Fibroblast of the conjunctiva (primary cell): ENCODE results near the gene ATG4B.
"Not testable (repeated sequence)": the region's sequence is repeated elsewhere in the genome, so short reads cannot be mapped to it uniquely, and the experiment has no call there.

Source experiments
- DNase-seq: peaks from one replicate; pipeline ENCODE4 v3.0.0-alpha.2; 2010; ENCODE audit warnings: low read depth

ATG4B gene

DNA sequence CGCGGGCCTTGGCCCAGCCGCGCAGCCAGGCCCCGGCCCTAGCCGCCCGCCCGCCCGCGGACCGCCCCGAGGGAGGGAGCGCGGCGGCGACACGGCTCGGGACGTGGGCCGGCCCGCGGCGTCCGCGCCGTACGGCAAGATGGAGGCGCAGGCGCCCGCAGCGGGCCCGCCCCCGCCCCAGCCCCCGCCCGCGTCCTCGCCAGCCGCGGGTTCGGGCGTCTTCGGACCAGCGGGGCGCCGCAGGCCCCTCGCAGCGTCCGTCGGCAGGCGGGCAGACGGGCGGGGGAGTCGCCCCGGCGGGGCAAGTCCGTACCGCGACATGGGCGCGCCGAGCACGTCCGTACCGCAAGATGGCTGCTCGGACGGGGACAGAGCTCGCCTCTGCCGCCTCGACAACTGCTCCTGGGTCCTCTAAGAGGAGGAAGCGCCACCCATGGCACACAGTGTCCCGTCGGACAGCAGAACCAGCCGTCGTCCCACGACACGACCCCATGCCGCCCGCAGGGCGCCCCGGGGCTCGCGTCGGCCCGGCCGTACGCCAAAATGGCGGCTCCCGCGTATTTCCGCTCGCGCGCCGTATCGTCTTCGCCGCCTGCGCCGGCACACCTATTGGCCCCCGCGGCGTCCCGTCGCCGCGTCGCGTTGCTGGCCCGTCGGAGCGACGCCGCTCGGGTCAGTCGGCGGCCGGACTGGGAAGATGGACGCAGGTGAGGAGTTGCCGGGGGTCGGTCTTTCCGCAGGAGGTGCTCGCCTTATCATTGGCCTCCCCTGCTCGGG, at the start of gene ATG4B, which contains the start of gene THAP4:
TSS of gene ATG4B (plus strand) at position 676 of the 777 bp plus-strand sequence. CDS start at position 698, 22 bp downstream.
TSS of gene THAP4 (minus strand) at position 141 of the 777 bp plus-strand sequence. CDS start 141 bp downstream, outside the sequence.
- DNase-seq = peak; percentile 77

DNA sequence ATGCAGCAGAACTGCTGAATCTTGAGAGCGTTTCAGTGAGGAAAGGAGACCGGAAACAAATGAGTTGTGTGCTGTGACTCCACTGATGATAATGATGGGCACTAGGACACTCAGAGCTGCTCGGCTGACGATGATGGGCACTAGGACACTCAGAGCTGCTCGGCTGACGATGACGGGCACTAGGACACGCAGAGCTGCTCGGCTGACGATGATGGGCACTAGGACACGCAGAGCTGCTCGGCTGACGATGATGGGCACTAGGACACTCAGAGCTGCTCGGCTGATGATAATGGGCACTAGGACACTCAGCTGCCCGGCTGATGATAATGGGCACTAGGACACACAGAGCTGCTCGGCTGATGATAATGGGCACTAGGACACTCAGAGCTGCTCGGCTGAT, 47.6 kb upstream of the ATG4B start:
- DNase-seq = not testable (repeated sequence)

DNA sequence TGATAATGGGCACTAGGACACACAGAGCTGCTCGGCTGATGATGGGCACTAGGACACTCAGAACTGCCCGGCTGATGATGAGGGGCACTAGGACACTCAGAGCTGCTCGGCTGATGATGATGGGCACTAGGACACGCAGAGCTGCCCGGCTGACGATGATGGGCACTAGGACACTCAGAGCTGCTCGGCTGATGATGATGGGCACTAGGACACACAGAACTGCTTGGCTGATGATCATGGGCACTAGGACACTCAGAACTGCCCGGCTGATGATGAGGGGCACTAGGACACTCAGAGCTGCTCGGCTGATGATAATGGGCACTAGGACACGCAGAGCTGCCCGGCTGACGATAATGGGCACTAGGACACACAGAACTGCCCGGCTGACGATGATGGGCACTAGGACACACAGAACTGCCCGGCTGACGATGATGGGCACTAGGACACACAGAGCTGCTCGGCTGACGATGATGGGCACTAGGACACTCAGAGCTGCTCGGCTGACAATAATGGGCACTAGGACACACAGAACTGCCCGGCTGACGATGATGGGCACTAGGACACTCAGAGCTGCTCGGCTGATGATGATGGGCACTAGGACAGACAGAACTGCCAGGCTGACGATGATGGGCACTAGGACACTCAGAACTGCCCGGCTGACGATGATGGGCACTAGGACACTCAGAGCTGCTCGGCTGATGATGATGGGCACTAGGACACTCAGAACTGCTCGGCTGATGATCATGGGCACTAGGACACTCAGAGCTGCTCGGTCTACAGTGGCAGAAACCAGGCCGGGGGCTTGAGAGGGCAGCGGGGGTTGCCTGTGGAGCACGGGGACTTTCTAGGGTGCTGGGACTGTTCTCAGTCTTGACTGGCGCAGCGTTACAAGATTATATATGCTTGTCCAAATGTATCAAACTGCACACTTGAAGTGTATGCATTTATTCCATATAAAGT, 46.7 kb upstream of the ATG4B start:
- DNase-seq = not testable (repeated sequence)

DNA sequence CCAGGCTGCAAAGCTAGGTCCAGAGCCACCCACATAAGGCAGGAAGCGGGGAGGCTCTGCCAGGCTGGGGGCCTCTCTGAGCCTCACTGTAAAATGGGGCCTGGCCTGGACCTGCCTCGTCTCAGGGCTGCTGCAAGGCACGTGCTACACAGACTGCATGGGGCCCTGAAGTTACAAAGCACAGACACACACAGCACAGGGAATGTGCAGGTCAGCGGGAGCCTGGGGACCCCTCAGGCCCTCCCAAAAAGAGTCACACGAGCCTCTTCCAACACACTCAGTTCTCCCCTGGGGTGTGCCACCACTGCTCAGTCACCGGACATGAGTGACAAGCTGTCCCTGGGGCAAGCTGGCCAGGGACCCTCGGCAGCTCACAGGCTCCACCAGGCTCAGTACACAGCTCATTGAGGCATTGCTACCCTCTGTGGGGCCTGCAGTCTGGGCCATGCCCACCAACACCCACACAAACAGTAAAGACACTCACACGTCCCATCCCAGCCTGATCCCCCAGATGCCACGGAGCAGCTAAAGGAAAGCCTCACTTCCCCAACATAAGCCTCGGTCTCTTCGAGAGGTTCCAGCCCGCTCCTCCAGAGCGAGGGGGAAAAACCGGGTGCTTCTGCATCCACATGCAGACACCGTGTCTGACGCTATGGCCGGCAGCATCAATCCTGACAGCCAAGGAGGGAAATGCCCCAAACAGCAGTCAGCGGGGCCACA, 45.2 kb upstream of the ATG4B start:
- no peak for DNase-seq

DNA sequence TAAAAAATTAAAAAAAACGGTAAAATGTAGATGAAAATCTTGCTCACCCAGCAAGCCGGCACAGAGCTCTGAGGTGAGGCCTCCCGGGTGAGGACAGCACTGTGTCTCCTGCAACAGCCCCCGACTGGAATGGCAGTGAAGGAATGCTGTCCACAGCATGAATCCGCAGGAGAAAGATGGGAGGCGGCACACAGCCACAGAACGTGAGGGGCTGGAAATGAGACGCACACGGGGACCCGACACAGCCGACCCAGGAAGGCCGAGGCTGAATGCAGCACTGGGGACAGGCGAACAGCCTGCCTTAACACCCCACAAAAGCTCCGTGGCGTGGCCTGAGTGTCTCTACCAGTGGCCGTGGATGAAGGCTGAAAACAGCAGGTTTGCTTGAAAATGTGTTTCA, 44.2 kb upstream of the ATG4B start:
- DNase-seq = no peak

DNA sequence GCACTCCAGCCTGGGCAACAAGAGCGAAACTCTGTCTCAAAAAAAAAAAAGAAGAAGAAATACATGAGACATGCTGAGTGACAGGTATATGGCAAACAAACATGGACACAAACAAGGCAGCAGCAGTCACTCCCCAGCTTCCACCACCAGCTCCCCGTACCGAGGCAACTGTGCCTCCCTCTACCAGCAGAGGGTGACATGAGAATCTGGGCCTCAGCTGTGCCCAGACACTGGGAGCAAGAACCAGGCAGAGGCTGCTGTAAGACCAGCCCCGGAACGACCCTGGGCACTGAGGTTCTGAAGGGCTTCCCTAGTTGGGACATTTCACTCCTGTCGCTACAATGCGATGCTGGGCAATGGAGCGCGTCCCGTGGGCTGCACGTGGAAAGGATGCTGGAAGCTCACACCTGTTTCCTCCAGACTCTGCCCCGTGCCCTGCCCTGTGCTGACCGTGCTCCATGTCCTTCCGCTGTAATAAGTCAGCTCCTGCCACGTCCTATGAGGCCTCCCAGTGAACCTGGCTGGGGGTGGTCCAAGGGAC, 41.8 kb upstream of the ATG4B start:
- DNase-seq = no peak

DNA sequence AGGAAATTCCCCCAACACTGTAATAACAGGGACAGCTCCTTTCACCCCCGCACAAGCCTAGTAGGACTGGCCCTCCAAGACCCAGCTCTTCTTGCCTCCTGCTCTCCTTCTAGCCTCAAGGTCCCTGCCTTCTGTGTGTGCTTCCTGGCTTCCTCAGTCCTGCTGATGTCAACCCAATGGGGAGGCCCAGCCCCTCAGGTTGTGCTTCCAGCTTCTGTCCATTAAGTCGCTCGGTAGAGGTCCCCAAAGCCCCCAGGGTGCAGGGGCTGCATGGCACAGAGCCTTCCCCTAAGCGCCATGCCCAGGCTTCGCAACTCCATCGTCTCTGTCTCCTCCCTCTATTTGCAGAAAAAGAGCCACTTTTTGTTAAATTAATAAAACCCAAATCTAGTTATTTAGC, 39.9 kb upstream of the ATG4B start:
- DNase-seq = no peak

DNA sequence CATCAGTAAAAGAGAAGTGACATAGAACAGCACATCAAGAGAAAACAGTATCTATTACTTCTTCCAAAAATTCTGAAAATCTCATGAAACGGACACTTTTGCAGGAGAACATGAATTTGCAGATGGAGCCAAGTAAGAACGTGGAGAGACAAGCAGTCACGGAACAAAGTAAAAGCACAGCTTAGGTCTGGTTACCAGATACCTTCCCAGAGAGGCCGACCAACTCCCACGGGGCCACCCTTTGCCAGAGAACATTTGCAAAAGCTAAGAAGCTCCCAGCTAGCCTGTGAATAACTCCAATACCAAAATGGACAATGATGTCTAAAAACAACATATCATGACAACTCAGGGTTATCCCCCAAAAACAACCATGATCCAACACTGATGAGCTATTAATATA, 39.4 kb upstream of the ATG4B start:
- DNase-seq = peak; percentile 29

DNA sequence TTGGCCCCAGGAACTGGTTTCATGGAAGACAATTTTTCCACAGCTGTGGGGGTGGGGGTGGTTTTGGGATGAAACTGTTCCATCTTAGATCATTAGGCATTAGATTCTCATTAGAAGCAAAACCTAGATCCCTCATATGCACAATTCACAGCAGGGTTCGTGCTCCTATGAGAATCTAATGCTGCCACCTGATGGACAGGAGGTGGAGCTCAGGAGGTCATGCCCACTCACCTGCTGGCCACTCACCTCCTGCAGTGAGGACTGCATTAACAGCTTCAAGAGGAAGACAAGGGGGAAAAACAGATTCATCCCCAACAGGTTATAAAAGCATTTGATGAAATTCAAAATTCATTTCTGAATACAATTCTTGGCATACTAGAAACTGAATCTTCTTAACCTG, 39.0 kb upstream of the ATG4B start:
- no peak for DNase-seq

DNA sequence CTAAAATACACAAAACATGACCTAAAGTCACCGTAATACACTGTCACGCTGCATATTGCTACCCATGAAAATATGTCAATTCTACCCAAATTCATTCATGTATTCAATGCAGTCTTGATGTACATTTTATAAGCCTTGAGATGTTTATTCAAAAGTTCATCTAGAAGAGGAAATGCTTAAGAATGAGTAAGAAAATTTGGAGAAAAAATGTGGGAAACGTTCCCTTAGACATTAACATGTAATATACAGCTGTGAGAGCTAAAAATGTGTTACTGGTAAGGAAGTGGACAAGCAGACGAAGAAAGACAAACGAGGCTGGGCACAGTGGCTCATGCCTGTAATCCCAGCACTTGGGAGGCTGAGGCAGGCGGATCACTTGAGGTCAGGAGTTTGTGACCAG, 37.9 kb upstream of the ATG4B start:
- DNase-seq = no peak

DNA sequence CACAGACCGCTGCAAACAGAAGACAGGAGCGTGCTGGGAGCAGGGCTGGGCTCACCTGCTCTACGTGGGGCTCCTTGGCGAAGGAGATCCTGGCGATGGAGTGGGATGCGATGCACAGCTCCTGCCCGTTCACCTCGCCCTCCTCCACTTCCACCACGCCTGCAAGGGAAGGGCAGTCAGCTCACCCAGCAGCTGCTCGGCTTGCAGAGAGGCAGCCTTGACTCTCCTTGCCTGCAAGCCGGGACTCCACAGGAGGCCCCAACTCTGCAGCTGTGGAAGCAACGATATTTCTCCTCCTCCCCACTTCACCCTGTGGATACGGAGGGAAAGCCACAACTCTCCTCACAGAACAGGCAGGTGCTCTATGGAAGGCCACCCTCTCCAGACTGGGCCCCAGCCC, 35.7 kb upstream of the ATG4B start:
- no peak for DNase-seq

DNA sequence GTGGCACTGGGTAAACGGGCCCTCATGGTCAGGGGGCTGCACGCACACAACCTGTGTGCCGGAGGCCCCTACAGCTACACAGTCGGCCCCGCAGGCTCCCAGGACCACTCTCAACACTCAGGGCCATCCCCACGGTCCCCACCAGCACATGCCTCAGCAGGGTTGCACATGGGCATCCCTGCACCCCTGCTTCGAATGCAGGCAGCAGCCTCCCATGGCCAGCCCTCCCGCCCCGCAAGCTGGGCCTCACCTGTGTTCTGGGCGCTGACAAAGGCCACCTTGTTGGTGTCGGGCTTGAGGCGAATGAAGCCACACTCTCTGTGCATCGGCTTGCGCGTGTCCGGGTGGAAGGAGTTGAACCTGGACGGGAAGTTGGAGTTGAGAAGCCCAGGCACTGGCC, 34.8 kb upstream of the ATG4B start:
- DNase-seq = no peak

DNA sequence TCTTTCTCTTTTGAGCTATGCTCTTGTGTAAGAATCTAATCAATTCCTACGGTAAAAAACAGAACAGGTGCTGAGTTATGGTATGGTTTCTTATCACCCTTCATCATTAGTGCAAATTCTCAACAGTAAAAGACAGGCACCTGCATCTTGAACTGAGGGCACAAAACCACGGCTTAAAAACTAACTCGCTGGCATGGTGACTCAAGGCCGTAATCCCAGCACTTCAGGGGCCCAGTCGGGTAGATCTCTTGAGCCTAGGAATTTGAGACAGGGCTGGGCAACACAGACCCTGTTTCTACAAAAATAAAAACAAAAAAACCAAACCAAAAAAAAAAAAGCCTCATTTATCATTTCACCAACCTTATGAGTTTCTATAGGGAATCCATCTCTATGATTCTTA, 33.8 kb upstream of the ATG4B start:
- no peak for DNase-seq

DNA sequence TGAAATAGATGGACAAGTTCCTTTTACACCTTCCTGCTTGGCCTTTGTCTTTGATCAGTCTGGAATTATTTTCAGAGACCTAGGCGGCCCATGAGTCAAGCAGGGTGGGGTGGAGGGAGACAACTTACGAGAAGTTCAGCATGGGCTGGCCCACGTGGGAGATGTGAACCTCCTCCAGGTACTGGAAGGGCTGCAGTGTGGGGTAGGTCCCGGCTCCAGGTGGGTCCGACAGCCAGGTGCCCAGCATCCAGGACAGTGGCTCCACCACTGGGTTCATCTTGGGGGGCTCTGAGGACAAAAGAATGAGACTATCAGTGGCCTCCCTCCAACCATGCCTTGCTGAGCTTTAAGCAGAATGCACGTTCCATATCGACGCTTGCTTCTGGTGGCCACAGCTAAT, 31.3 kb upstream of the ATG4B start:
- no peak for DNase-seq

DNA sequence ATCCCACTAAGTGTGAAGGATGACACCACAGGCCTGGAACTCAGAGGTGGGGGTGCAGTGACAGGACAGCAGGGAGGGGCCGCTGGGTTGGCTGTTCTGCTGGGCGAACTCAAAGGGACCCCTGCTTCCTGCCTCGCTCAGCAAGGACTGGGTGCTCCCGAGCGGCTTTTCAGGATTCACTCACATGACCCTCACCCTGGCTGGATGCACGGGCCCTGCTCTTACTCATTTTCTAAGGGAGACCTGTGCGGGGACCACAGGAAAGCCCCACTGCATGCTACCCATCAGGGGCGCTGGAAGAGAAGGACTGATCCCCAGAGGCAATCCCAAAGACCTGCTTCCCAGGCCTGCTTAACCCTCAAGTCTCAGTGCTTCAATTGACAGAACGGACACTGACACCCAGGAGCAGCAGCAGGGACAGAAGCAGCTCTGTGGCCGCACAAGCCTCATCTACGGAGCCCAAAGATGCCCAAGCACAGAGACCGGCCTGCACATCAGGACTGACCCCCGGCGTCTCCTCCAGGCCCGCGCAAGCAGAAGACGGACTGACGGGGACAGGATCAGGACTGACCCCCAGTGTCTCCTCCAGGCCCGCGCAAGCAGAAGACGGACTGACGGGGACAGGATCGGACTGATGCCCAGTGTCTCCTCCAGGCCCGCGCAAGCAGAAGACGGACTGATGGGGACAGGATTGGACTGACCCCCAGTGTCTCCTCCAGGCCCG, 30.2 kb upstream of the ATG4B start:
- DNase-seq = no peak

DNA sequence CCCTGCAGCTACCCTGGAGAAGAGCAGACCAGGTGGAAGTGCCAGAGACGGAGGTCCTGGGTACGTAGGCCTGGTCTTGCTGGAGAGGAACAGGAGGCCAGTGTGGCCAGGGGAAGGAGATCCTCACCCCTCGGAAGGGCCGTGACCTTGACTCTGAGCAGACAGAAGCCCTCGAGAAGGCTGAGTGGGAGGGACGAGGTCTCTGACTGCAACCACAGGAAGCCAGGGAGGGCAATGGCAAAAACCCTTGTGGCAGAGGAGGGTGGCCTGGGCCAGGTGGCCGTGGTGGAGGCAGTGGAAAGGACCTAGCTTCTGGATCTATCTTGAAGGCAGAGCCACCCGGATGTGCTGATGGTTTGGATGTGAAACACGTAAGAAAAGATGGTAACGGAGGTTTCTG, 28.6 kb upstream of the ATG4B start:
- DNase-seq = no peak

DNA sequence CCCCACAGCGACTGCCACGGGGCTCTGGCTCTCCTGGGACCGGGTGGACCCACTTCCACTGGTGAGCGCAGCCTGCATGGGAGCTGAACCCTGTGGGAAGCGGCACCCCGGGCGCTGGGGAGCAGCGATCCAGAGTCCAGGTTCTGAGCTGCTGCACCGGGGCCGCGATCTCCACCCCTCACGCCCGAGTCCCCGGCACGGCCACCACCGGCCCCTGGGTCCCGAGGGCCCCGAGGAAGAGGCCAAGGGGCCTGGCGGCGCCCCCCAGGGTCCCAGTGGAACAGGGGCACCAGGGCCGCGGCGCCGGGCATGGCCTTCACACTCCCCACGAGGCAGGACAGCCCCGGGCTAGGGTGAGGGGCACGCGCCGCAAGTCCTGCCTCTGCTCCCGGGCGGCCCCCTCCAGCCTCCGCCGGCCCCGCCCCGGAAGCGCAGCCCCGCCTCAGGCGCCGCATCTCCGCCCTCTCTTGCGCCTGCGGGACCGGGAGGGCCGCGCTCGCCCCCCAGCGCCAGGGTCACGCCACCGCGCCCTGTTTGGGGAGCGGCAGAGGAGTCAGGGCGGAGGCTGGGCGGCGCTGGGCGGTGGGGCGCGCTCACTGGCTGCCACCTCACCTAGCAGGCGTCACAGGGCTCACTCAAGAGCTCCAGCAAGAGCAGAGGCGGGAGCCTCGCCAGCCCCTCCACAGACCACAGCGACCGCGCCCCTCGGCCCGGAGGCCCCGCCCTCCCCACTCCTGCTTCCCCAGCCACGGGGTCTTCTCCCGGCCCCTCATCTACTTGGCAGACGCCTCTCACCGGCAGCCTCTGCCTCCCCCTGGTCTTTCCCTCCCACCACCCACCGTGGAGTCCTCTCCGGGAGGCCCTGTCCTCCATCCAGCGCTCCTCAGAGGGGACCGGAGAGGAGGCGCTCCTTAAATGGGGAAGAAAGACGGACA, 27.4 kb upstream of the ATG4B start:
- peak; percentile 65 for DNase-seq

DNA sequence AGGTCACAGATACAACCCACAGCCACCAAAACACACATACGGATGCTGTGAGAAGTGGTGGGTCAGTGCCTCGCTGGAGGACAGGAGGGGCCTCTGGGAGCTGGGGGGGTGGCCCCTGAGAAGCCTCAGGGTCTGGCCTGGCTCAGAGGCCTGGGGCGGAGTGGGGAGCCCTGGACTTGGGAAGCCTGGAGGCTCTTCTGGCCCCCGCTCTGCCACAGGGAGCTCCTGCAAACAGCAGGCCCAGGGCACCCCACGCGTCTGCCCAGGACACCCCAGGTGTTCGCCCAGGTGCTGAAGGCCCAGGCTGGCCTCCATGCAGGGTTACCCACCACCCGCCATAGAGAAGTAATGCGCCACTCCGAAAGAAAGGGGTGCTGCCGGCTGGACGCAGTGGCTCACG, 26.4 kb upstream of the ATG4B start:
- DNase-seq = no peak

DNA sequence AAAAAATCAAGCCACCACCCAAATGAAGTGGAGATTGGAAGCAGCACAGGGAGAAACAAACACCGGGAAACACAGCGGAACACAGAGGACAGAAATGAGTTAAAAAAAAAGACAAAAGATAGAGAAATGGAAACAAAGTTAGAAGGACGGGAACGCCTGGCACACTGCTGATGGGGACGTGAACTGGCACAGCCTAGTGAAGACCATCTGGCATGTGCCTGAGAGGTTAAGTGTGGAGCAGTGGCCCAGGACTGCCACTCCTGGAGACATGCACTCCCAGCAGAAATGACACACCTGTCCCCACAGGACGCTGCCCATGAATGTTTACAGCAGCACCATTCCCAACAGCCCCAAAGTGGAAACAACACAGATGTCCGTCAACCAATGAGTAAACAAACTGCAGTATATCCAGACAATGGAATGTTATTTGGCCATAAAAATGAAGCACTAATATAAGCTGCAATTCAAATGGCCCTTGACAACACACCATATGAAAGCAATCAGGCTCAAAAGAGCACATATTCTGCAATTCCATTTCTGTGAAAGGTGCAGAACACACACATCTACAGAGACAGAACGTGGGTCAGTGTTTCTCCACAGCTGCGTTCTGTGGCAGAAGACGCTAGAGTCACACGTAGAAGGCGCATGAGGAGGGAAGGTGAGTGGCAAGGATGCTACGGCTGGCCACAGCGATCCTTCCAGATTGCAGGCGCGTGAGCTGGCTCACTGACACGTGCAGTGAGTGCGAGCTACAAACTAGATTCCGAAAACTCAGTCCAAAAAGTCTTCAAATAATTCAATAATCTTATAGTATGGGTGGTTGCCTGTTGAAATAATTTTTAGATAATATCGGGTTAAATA, 25.1 kb upstream of the ATG4B start:
- DNase-seq = no peak
